Stomach (tissue), 4 donors: ENCODE results near the gene SPTLC1.

Source experiments
- CTCF ChIP-seq, 7 experiments: fragments of 450-650 bp in 4 of 7; fragments of 200-600 bp in 3 of 7; sonication (generic) in 3 of 7; IDR thresholded peaks; one replicate each; pipeline ENCODE4 v1.5.1; 2016 to 2019; ENCODE audit warnings: antibody characterized with exemption in 7 of 7, control low read depth in 2 of 7, mild to moderate bottlenecking in 1 of 7
- EP300 ChIP-seq: sonication (generic); formaldehyde crosslinking; IDR thresholded peaks from one replicate; pipeline ENCODE4 v1.6.1; 2017; ENCODE audit warnings: antibody characterized with exemption
- POLR2A ChIP-seq, 4 donors: fragments of 450-650 bp; IDR thresholded peaks; one replicate each; pipeline ENCODE4 v1.6.1; 2016; ENCODE audit warnings: antibody characterized with exemption in 4 of 4, control low read depth in 2 of 4, mild to moderate bottlenecking in 1 of 4, moderate library complexity in 1 of 4
- POLR2AphosphoS5 ChIP-seq, 3 donors: sonication (generic); formaldehyde crosslinking; IDR thresholded peaks; one replicate each; pipeline ENCODE4 v1.6.1; 2016; ENCODE audit warnings: antibody characterized with exemption in 3 of 3

GRCh38 chr9:92066168-92066567 lies 49.0 kb downstream of the SPTLC1 start:
- no peak for TF ChIP-seq CTCF (IDR thresholded peaks at IDR 0.05)
- TF ChIP-seq POLR2AphosphoS5 (IDR thresholded peaks at IDR 0.05), result no peak
- no peak for TF ChIP-seq POLR2A (IDR thresholded peaks at IDR 0.05)
- no peak for TF ChIP-seq EP300
